GM18499 (cell line): ENCODE data around the gene PGM2.

Experiments
- ATAC-seq: cut with Tn5 transposase; IDR thresholded peaks from one replicate; pipeline ENCODE4 v1.9.1; 2021; ENCODE audit warnings: moderate number of reproducible peaks; ENCODE audit not compliant: insufficient read depth, unreplicated experiment

Gene PGM2

DNA sequence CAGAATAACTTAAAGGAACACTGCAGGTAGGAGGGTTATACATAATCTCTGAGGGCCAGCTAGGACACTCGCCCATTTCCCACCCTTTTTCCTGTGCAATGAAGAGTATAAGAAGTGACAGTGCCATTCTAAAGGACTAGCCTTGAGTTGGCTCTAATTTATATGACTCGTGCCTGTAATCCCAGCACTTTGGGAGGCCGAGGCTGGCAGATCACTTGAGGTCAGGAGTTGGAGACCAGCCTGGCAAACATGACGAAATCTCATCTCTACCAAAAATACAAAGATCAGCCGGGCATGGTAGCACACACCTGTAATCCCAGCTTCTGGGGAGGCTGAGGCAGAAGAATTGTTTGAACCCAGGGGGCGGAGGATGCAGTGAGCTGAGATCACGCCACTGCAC, 68.8 kb downstream of the PGM2 start:
- ATAC-seq: no peak

DNA sequence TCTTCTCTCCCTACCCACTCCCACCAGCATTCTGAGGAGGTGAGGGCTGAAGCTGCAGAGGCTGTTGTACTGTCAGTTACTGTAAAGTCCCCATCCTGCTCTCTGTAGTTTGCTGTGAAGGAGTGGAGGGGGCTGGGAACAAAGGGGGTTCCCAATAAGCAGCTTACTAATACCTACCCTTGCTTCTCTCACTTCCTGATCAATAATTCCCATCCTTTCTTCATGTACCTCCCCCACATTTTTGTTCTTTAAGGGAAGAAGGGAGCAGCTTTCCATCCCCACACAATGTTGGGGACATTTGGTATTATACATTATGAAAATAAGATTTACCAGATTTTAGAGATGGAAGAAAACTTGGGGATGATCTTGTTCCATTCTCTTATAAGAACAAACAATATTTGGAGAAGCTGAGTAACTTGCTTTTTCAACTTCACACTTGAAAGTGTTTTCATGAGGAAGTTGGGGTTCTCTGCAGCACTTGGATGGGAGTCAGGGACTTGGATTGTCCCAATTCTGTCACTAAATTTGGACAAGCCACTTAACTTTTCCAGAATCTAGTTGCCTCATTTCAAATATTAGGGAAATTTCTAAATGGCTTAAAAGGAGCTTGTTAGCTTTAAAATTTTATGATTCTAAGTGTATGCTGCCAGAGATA, 69.8 kb downstream of the PGM2 start:
- ATAC-seq: no peak

DNA sequence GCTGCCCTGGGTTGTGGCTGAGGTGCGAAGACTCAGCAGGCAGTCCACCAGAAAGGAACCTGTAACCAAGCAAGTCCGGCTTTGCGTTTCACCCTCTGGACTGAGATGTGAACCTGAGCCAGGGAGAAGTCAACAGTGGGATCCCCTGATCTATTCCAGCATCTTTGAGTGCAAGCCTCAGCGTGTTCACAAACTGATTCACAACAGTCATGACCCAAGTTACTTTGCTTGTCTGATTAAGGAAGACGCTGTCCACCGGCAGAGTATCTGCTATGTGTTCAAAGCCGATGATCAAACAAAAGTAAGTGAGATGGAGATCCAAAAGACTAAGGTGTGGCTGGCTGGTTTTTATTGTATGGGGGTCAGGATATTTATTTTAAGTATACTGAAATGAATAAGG, 75.7 kb downstream of the PGM2 start:
- no peak for ATAC-seq

DNA sequence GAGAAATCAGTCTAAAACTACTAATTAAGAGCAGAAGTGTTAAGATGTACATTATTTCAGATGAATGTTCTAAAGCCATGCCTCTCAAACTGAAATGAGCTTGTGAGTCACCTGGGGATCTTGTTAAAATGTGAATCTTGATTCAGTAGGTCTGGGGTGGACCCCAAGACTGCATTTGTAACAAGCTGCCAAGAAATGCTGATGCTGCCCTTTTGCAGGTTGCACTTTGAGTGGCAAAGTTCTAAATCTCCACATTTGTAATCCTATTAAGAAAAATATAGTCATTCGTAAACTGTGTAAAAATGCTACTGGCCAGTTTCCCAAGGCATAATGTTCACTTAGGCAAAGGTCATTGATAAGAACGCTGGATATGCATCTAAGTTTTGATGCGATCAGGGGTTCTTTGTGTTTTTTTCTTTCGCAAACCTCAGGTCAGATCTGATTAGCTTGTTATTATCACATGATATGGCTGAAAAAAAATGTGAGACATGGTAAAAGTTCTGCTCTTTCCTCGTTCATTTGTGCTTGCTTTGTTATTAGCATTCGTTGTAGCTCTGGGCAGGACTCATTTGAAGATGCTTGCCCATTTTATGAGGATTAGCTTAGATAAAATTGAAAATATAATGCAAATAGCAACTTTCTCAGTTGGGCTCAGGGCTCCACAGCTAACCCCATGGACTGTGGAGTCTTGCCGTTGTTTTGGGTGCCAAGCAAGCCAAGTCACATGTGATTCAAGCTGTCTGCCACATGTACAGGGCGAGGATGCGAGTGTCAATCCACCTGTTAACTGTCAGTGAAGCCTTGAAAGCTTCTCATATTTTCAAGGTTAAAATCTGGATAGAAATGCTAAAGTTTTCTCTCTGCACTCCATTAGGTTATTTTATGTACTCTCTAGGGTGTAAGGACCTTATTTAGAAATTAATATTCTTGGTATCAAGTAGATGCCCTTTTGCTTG, 76.5 kb downstream of the PGM2 start:
- ATAC-seq: no peak

DNA sequence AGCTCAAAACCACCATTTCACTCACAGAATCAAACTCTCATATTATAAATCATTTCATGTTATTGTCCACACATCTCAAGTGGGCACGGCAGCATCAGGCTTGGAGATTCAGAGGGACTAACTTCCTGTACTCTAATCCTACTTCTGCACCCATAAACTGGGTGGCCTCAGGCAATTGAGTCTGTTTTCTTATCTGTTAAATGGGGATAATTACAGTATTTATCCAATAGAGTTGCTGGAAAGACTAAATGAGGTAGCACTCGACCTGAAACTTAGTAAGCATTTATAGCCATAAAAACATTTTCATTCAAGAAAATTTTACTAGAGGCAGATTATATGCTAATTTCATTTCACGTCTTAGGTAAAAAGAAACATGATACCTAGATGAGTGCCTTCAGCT, 77.4 kb downstream of the PGM2 start:
- no peak for ATAC-seq

DNA sequence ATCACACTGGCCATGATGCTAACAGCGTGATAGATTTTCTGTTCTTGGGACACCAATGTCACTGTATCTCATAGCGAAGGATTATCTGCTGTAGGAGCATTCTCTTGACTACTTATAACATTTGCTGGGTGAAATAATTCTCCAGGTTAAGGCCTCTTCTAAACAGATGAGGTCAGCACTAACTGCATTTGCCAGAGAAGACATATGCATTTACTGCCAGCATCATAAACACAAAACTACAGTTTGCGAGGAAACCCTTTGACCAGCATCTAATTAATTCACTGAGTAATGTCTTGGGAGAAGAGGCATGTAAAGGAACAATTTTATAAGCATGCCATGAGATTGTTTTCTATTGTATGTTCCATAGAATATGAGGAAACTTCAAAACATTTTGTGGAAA, 78.3 kb downstream of the PGM2 start:
- no peak for ATAC-seq

DNA sequence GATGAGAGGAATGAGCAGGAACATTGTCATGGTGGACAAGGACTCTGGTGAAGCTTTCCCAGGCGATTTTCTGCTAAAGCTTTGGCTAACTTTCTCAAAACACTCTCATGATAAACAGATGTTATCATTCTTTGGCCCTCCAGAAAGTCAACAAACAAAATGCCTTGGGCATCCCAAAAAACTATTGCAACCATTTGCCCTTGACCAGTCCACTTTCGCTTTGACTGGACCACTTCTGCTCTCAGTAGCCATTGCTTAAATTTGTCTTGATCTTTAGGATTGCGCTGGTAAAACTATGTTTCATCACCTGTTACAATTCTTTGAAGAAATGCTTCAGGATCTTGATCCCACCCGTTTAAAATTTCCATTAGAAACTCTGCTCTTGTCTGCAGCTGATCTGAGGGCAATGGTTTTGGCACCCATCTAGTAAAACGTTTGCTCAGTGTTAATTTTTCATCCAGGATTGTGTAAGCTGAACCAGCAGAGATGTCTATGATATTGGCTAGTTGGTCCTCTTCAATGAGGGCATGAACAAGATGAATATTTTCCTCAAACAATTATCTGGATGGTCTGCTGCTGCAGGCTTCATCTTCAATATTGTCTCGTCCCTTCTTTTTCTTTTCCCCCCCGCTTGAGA, 79.2 kb downstream of the PGM2 start:
- ATAC-seq: no peak

DNA sequence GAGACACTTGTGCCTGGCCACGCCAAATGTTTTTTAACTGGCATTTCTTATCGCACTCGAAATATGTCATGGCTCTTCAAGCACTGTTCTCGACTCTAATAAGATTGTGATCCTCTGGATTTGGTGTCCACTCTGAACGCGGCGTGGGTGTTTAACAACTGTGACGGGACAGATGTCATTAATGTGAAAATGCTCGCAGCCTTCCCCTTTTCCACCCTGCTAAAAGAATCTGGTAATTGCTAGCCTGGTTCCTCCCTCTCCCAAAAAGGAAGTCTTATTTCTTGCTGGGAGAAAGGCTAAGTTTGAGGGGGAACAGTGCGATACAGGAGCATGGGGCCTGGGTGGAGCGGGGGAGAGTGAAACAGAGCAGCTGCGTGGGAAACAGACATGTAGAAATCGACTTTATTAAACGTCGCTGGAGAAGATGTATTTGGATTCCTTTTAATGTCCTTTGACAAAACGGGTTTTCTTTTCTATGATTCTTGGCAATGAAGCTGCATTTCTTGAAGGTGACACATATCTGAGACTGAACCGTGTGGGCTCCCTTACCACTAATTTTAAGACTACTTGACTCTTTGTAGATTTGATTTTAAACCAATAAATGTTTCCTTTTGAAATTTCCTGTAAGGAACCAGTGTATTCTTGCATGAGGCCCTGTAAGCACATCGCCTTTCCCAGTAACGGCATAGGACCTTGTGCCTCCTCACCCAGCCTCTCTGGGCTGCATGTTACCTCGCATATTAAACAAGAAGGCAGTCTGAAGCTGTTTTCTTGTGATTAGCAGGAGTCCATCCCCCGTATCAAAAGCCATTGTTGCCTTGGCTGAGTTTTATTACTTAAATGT, 82.2 kb downstream of the PGM2 start:
- ATAC-seq: no peak

DNA sequence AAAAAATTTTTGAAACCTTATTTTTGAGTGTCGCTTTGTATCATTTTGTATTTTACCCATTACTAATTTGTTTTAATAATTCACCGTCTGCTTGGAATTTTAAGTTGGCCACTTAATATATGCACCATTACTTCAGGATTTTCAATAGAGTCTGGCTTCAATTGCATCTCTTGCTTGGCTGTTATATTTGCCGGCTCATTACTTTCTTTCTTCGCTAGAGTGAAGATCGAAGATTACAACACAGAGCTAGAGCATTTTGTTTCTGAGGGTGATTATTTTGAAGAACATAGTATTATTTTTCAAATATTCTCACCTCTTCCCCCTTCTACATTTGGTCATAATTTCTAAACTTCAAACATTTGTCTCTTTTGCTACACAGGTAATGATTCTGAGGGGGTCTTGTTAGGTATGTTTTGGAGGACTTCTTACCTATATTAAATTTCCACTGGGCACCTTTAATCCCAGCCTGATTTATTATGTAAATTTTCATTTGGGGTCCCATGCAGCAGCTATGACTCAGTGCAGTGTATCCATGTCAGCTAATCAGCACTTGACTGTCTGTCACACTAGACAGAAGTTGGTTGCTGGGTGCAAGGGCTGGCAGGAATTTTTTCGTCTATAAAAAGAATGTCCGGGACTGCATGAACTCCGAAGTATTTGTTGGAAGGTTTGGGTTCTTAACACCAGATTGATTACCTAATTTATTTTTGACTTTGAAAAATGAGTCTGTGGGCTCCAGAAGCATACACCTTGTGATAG, 83.0 kb downstream of the PGM2 start:
- no peak for ATAC-seq

DNA sequence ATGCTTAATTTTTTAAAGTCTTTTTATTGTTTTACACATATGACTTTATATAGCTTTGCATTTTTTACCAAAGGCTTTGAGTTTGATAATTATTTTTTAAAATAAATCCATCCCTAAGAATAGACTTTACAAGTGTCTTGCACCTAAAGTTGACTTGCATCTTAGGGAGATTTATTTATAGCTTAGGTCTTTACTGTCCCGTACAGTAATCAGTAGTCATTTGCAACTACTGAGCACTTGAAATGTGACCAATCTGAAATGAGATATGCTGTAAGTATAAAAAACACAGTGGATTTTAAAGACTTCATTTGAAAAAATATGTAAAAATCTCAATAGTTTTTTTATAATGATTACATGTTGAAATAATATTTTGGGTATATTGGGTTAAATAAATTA, 83.6 kb downstream of the PGM2 start:
- ATAC-seq: no peak
